GM23338 (cell line): ENCODE measurements around the gene RCSD1. TPM values are rescaled to one million over a fixed set of nuclear protein-coding genes. Genes with fewer than 3 reads are reported as not detected.
A peak's percentile ranks its signal among the peaks of the same experiment; 100 is the strongest.

Experiments used
- ATAC-seq: fragments of 200-7000 bp; cut with Tn5 transposase; 3 replicates; pipeline ENCODE4 v1.9.1; 2020
- DNase-seq: peaks from one replicate; pipeline ENCODE4 v3.0.0-alpha.2; 2015; ENCODE audit warnings: low spot score
- H2AFZ ChIP-seq: fragments of 200-600 bp; sonication (generic); 2 replicates; pipeline ENCODE4 v1.8.0; 2016; ENCODE audit warnings: antibody characterized with exemption, mild to moderate bottlenecking, moderate library complexity
- H3F3A ChIP-seq: fragments of 200-600 bp; sonication (generic); replicated peaks from 2 replicates; pipeline ENCODE4 v1.8.0; 2017; ENCODE audit warnings: antibody characterized with exemption, mixed run types, low read depth
- H3K27ac ChIP-seq: fragments of 200-600 bp; sonication (generic); 2 replicates; pipeline ENCODE4 v1.6.1; 2016; ENCODE audit warnings: low read depth
- H3K27me3 ChIP-seq: fragments of 200-600 bp; sonication (generic); 2 replicates; pipeline ENCODE4 v1.8.0; 2016; ENCODE audit warnings: mild to moderate bottlenecking, mixed run types, moderate library complexity; ENCODE audit not compliant: insufficient read depth
- H3K36me3 ChIP-seq: fragments of 200-600 bp; sonication (generic); 2 replicates; pipeline ENCODE4 v1.8.0; 2016; ENCODE audit warnings: mild to moderate bottlenecking; ENCODE audit not compliant: insufficient read depth
- H3K4me1 ChIP-seq: fragments of 200-600 bp; sonication (generic); 2 replicates; pipeline ENCODE4 v1.8.0; 2016; ENCODE audit warnings: mild to moderate bottlenecking, moderate library complexity; ENCODE audit not compliant: insufficient read depth
- H3K4me2 ChIP-seq: fragments of 200-600 bp; sonication (generic); 2 replicates; pipeline ENCODE4 v1.7.1; 2017; ENCODE audit warnings: mixed run types
- H3K4me3 ChIP-seq: fragments of 200-600 bp; sonication (generic); 2 replicates; pipeline ENCODE4 v1.6.1; 2016; ENCODE audit warnings: mixed run types
- H3K79me2 ChIP-seq: fragments of 200-600 bp; sonication (generic); replicated peaks from 2 replicates; pipeline ENCODE4 v1.8.0; 2017; ENCODE audit warnings: mild to moderate bottlenecking; ENCODE audit not compliant: insufficient read depth
- H3K9me2 ChIP-seq: fragments of 200-600 bp; sonication (generic); 2 replicates; pipeline ENCODE4 v1.8.0; 2017; ENCODE audit not compliant: insufficient read depth
- H4K20me1 ChIP-seq: fragments of 200-600 bp; sonication (generic); replicated peaks from 2 replicates; pipeline ENCODE4 v1.8.0; 2017; ENCODE audit warnings: mild to moderate bottlenecking; ENCODE audit not compliant: insufficient read depth
- H3K27ac Mint-ChIP-seq: 2 replicates; pipeline ENCODE4 v1.8.0; 2020; ENCODE audit warnings: inconsistent platforms, mild to moderate bottlenecking, moderate library complexity, mixed read lengths
- H3K27me3 Mint-ChIP-seq: 3 replicates; pipeline ENCODE4 v1.8.0; 2022; ENCODE audit warnings: low read depth, mild to moderate bottlenecking, moderate library complexity, mixed read lengths, inconsistent platforms; ENCODE audit not compliant: insufficient read depth, poor library complexity
- H3K36me3 Mint-ChIP-seq: 3 replicates; pipeline ENCODE4 v1.8.0; 2021; ENCODE audit warnings: low read depth, mild to moderate bottlenecking, inconsistent platforms, moderate library complexity, mixed read lengths
- H3K4me1 Mint-ChIP-seq: 3 replicates; pipeline ENCODE4 v1.8.0; 2020; ENCODE audit warnings: mild to moderate bottlenecking, inconsistent platforms, mixed read lengths
- H3K4me3 Mint-ChIP-seq: 3 replicates; pipeline ENCODE4 v1.8.0; 2021; ENCODE audit warnings: moderate library complexity, mild to moderate bottlenecking, inconsistent platforms, mixed read lengths
- H3K9me3 Mint-ChIP-seq: 3 replicates; pipeline ENCODE4 v1.8.0; 2020; ENCODE audit warnings: moderate library complexity, mild to moderate bottlenecking, inconsistent platforms, mixed read lengths
- CREB1 ChIP-seq: fragments of 250-450 bp; sonication (Bioruptor Pico); IDR thresholded peaks from 2 replicates; pipeline ENCODE4 v1.5.0; 2020; ENCODE audit warnings: low read depth, mild to moderate bottlenecking, moderate library complexity
- CTCF ChIP-seq, 2 experiments: fragments of 200-600 bp in 1 of 2; sonication (generic) in 1 of 2; conservative IDR thresholded peaks; 2 replicates each; pipeline versions ENCODE4 v1.5.1 to v1.6.1; 2016 to 2017; ENCODE audit warnings: antibody characterized with exemption in 2 of 2, low read depth in 2 of 2, mild to moderate bottlenecking in 2 of 2, moderate library complexity in 1 of 2
- EZH2 ChIP-seq: fragments of 200-600 bp; sonication (generic); IDR thresholded peaks from one replicate; pipeline ENCODE4 v1.8.0; 2017; ENCODE audit warnings: antibody characterized with exemption, mild to moderate bottlenecking, low read depth; ENCODE audit not compliant: unreplicated experiment
- JUNB ChIP-seq: IDR thresholded peaks from one replicate; pipeline ENCODE4 v1.6.1; 2016; ENCODE audit warnings: antibody characterized with exemption; ENCODE audit not compliant: unreplicated experiment
- NANOG ChIP-seq: IDR thresholded peaks from 2 replicates; pipeline ENCODE4 v1.6.1; 2016; ENCODE audit warnings: antibody characterized with exemption, borderline replicate concordance
- POLR2AphosphoS5 ChIP-seq: IDR thresholded peaks from 2 replicates; pipeline ENCODE4 v1.6.1; 2016; ENCODE audit warnings: antibody characterized with exemption, low read depth
- ZNF114 ChIP-seq: fragments of 250-450 bp; sonication (Bioruptor Pico); IDR thresholded peaks from 2 replicates; pipeline ENCODE4 v1.5.0; 2020; ENCODE audit warnings: mild to moderate bottlenecking, moderate library complexity
- ZNF331 ChIP-seq: fragments of 250-450 bp; sonication (Bioruptor Pico); IDR thresholded peaks from 2 replicates; pipeline ENCODE4 v1.5.0; 2020; ENCODE audit warnings: low read depth, mild to moderate bottlenecking, moderate library complexity
- polyA plus RNA-seq: library from polyadenylated mRNA; unstranded; fragments of >200 nt; fragmentation: Nextera tagmentation; extraction: Ambion mirVana; gene quantifications from 2 replicates; pipeline ENCODE4 v1.2.1, GENCODE V29; 2016
- total RNA-seq: library from RNA; depleted of rRNA; stranded (reverse); fragments of >200 nt; shearing (Covaris generic); gene quantifications from 2 replicates; pipeline ENCODE4 v1.2.3, GENCODE V29; 2014
- TF ChIP-seq, protein P1 (sequence below): IDR thresholded peaks from one replicate; pipeline ENCODE4 v1.6.1; 2018; ENCODE audit warnings: antibody characterized with exemption; ENCODE audit not compliant: unreplicated experiment

The RCSD1 gene
- total and polyA plus RNA-seq, 2 experiments from 2014 or later = 0.18 to 0.73 TPM

GRCh38 chr1:167599957-167600581, 30.0 kb upstream of the RCSD1 start:
- no peaks in the 10 kb centered on the region for H3K36me3 Mint-ChIP-seq
- Histone ChIP-seq H3K4me2 (no peak overlapping the region), H3K4me3 (no peak overlapping the region), H3K27ac (no peak overlapping the region), H3K79me2 (no peaks in the 10 kb centered on the region), H2AFZ (no peak overlapping the region), H3K9me2 (0 out of 2 replicates have a peak, but pooled peaks cover 7% of the 10 kb centered on the region), H3K36me3 (no peaks in the 10 kb centered on the region), H3K4me1 (no peaks in the 10 kb centered on the region), H4K20me1 (no peaks in the 10 kb centered on the region), H3F3A (no peaks in the 10 kb centered on the region), H3K27me3 (no peaks in the 10 kb centered on the region)
- ATAC-seq (no peak), DNase-seq (no peak)
- no peak overlapping the region for H3K4me3 Mint-ChIP-seq
- H3K27ac Mint-ChIP-seq = no peak overlapping the region
- no peaks in the 10 kb centered on the region for H3K27me3 Mint-ChIP-seq
- peaks cover 5% of the 10 kb centered on the region for H3K4me1 Mint-ChIP-seq
- H3K9me3 Mint-ChIP-seq = no peaks in the 10 kb centered on the region
- TF ChIP-seq NANOG (no peak), ZNF331 (CRISPR knock-in tag) (no peak), CTCF (conservative IDR thresholded peaks at IDR 0.05; ENCODE audit: low read depth in 2 of 2) (peak; percentile 33 to 51; a peak in 3 of 4 replicates), JUNB (no peak)

DNA sequence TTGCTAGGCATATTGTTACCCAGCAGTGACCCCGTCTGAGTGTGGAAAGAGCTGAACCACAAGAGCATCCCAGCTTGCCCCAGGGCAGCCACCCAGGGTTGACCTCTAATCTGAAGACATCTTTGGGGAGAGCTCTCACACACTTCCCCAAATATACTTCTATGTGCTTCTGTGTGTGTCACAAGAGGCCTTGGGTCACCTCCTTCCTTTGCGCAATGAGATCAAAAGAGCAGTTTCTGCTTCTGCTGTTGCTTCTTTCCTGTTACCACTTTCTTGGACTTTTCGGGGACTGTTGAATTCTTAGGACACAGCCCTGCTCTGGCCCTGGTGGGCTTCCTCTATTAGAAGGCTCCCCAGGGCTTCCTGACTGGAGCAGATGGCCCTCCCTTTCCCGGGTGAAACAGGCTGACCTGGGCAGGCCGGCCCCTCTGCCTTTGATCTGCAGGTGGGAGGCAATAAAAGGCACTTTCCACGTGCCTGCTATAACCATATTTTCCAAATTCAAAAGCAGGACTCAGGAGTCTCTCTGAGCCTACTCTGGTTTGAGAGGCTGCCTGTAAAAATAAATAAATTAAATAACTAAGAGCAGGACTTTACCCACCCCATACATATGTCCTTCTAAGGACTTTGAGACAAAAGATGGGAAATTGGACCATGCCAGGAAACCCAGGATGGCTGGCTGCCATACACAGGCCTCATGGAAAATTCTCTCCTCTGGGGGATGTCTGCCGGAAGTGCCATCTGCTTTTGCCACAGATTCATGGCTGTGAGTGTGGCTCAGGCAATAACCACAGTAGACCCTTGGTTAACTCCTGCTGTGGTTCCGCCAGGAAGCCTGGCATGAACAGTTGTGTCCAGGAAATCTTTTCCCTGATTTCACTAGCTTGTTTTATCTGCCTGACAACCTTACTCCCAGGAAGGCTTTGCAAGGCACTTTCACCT, 28.3 kb upstream of the RCSD1 start:
- Mint-ChIP-seq H3K4me3 (no peak overlapping the region), H3K9me3 (peaks cover 6% of the 10 kb centered on the region), H3K27ac (no peak overlapping the region), H3K4me1 (peaks cover 5% of the 10 kb centered on the region), H3K36me3 (peaks cover 1% of the 10 kb centered on the region; the same call in 1 of the 3 replicates), H3K27me3 (no peaks in the 10 kb centered on the region)
- Histone ChIP-seq H3K4me2 (no peak overlapping the region), H3K79me2 (no peaks in the 10 kb centered on the region), H4K20me1 (no peaks in the 10 kb centered on the region), H3K4me3 (no peak overlapping the region), H3K9me2 (0 out of 2 replicates have a peak, but pooled peaks cover 11% of the 10 kb centered on the region), H3K27ac (no peak overlapping the region), H3K4me1 (no peaks in the 10 kb centered on the region), H3K27me3 (no peaks in the 10 kb centered on the region), H3F3A (no peaks in the 10 kb centered on the region), H2AFZ (peak overlapping the region; percentile 69), H3K36me3 (no peaks in the 10 kb centered on the region)
- no peak for ATAC-seq
- no peak for DNase-seq
- TF ChIP-seq EZH2 (no peak), POLR2AphosphoS5 (no peak), ZNF114 (no peak), CTCF (conservative IDR thresholded peaks at IDR 0.05; ENCODE audit: low read depth in 2 of 2) (no peak), NANOG (no peak), JUNB (no peak), CREB1 (CRISPR knock-in tag) (no peak)
- TF ChIP-seq, protein P1, sequence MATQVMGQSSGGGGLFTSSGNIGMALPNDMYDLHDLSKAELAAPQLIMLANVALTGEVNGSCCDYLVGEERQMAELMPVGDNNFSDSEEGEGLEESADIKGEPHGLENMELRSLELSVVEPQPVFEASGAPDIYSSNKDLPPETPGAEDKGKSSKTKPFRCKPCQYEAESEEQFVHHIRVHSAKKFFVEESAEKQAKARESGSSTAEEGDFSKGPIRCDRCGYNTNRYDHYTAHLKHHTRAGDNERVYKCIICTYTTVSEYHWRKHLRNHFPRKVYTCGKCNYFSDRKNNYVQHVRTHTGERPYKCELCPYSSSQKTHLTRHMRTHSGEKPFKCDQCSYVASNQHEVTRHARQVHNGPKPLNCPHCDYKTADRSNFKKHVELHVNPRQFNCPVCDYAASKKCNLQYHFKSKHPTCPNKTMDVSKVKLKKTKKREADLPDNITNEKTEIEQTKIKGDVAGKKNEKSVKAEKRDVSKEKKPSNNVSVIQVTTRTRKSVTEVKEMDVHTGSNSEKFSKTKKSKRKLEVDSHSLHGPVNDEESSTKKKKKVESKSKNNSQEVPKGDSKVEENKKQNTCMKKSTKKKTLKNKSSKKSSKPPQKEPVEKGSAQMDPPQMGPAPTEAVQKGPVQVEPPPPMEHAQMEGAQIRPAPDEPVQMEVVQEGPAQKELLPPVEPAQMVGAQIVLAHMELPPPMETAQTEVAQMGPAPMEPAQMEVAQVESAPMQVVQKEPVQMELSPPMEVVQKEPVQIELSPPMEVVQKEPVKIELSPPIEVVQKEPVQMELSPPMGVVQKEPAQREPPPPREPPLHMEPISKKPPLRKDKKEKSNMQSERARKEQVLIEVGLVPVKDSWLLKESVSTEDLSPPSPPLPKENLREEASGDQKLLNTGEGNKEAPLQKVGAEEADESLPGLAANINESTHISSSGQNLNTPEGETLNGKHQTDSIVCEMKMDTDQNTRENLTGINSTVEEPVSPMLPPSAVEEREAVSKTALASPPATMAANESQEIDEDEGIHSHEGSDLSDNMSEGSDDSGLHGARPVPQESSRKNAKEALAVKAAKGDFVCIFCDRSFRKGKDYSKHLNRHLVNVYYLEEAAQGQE = no peak
